GM21515 (cell line): ENCODE results near the gene SMIM36.
"Not testable (repeated sequence)": the region's sequence is repeated elsewhere in the genome, so short reads cannot be mapped to it uniquely, and the experiment has no call there.

Experiments
- ATAC-seq: cut with Tn5 transposase; IDR thresholded peaks from one replicate; pipeline ENCODE4 v1.9.1; 2021; ENCODE audit not compliant: unreplicated experiment

The SMIM36 gene

GRCh38 chr17:55436224-55437158, 74.8 kb downstream of the SMIM36 start:
- peak; percentile 21 for ATAC-seq

DNA sequence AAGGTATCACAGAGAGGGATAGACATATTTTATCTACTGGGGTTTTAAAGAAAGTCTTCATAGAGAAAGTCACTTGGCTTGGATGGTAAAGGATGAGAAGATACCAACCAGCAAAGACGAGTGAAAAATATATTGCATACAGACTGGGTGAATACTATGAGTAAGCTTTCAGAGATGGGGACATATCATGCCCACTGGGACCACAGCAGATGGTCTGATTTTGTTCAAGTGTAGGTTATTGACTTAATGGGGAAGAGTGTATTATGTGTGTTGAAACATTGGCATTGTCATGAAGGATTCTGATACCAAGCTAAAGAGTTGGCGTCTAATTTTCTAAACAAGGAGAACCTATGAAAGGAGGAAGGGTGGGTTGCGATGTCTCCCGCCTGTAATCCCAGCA, 75.8 kb downstream of the SMIM36 start:
- ATAC-seq = no peak

- no peak for ATAC-seq
Observed at GRCh38 chr17:55434721-55435120, 76.5 kb downstream of the SMIM36 start.

DNA sequence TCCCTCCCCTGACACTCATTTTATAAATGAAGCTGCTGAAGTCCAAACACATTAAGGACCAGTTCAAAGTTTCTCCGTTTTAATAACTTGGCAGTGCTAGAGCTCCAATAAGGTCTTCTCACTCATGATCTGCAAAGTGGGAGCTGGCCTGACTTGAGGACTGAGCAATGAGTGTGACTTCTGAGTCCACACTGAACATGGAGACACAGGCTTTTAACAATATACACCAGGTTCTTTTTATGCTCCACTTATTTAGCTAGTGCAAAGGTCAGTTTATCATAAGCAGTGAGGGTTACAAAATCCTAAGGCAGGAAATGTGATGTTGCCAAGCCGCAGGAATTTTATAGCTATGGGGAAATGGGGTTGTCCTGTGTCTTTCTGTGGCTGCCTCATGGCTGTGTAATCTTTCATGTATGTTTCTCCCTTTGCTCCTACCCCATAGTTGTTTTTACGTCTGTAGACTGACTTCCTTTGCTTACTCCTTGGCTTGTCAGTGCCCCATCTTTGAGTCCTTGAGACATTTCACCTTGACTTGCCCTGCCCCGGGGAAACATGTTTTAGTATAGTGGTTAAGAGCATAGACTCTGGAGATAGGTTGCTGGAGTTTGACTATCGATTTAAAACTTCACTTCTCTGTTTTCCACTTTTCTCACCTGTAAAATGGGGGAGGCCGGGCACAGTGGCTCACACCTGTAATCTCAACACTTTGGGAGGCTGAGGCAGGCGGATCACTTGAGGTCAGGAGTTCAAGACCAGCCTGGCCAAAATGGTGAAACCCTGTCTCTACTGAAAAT, 77.4 kb downstream of the SMIM36 start:
- no peak for ATAC-seq

GRCh38 chr17:55433029-55433628, 78.1 kb downstream of the SMIM36 start:
- no peak for ATAC-seq

DNA sequence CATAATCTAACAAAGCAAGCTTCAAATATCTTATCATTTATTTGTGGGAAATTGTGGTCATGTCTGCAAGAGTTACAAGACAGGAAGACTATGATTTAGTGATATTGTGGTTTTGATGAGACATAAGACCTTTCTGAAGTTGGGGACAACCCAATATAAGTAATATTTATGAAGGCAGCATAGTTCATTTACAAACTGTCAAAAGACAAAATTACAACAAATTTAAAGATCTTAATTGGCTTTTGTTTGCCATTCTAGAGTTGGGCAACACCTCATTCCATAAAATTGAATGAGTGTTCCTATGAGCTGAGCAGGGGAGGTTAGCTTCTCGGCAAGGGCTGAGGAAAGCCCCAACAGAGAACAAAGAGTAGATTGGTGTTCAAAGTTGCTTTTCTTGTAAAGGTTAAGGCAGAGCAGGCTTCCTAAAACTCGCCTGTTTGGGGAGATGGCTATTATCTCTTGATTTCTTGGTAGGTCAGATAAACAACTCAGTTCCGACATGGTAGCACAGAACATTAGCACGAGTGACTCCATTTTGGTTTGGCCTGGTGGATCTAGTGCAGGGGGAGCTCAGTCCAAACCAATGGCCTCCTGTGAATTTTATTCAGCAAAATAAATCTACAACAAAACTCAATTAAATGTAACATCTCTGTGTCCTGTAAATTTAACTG, 78.8 kb downstream of the SMIM36 start:
- no peak for ATAC-seq

- ATAC-seq = not testable (repeated sequence)
Observed at GRCh38 chr17:55431914-55432313, 79.3 kb downstream of the SMIM36 start.

DNA sequence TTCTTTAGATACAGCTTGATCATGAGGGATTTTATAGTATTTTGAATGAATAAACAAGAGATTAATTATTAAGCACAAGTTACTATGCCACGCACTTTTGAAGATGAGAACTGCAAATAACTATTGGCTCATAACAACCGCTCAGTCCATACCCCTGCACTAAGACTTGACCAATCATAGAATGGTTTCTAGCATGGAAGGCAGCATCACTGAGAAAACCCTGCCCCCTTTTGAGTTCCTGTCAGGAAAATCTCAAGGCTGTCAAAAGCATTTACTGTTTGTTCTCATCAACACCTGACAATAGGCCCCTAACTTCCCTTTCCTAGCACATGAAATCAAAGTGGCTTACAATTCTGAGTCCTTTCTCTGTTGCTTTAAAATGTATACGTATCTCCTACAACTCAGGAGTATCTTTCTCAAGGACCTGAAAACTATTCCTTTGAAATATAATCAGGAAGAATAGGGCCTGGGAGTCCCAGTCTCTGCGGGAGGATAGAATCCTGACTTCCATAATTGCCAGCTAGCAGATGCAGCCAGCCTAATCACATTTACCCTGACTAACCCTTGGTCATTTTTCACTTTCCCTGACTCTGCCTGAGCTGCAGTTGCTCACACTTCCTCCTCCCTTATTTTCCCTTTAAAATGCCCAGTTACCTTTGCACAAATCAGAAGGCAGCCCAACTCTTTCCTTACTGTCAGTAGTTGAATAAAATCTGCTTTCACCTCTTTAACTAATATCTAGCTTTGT, 80.5 kb downstream of the SMIM36 start:
- no peak for ATAC-seq

GRCh38 chr17:55427587-55427882, 83.7 kb downstream of the SMIM36 start:
- peak; percentile 20 for ATAC-seq

DNA sequence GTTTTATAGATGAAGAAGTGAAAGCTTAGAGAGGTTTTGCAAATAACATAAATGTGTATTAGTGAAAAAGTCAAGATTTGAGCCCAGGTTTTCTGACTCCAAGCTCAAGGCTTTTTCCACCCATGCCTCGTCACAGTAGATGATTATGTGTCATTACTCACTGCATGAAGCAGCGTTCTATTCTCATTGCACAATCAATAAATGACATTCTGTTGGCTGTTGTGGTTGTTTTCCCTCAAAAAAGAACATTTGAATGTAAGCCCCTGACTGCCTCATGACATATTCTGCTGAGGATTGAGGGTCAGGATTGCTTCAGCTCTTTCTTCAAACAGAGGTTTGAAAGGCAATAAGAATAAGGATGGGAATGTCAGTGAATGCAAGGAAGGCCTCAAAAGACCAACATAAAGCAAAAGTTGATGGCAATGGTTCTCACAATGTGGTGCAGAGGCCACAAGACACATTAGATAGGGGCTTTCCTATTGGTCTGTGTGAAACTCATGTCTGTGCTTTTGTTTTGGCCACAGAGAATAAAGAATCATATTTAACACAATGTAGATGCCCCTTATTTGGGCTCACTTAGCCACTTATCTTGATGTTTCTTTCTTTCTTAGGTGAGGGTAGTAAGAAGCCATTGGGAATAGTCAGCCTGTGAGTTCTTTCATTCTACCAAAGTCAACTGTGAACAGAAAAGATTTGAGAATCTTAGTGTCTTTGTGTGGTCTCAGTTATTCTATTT, 84.2 kb downstream of the SMIM36 start:
- ATAC-seq = peak; percentile 39

DNA sequence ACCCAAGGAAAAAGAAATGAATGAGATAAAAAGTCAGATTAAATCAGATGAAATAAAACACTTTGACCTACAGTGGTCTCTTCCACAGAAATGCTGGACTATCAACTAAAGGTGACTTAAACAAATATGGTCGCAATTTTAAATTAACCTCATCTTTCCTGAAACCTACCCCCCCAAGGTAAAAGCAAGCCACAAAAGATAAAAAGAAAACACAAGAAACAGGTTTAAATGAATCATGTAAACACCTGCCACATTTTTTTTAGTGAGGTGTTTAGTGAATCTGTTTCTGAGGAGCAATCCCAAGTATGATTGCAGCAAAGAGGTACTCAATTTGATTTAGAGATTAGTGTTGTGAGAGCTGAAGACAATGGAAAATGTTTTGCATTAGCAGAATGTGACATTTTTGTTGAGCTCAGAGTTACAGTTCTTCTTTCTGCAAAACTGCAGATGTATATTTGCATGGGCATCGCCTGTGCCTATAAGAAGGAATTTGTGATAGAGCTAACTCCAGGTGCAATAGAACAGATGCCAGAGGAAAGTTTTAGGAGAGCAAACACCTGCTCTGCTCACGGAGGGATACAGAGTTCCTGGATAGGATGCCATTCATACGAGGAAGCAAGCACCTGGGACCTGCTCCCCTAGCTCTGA, 86.2 kb downstream of the SMIM36 start:
- no peak for ATAC-seq

- ATAC-seq = no peak
Observed at GRCh38 chr17:55423535-55423934, 87.7 kb downstream of the SMIM36 start.

GRCh38 chr17:55422828-55423164, 88.5 kb downstream of the SMIM36 start:
- ATAC-seq = not testable (repeated sequence)

DNA sequence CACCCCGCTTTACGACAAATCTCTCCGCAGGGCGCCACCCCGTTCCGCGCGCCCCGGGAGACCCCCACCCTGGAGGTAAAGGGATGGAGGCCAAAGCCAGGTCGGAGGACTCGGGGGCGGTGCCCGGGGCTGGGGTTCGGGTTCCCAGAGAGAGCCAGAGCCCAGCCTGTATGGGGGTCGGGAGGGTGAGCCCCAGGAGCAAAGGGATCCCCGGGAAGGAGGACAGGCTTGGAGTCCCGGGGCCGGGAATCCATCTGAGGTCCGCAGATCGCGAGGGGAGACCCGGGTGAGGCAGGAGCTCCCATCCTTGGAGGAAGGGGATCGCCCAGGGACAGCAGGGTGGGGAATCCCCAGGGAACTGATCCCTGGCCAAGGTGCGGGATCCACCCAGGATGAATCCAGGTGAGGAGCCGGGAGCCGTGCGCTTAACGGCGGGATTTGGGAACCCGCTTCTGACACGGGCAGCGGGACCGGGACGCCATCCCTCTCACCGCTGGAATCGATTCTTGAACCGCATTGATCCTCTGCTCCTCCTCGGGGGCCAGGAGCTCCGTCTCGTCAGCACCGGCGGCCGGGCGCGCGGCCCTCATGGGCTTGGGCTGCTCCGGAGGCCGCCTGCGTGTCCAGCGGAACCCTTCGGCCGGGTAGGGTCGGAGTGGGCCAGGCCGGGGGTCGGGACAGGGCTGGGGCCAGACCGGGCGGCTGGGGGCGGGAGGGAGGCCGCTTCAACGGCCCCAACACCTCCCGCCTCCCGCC, 89.9 kb downstream of the SMIM36 start, which contains the start of gene MMD:
Gene MMD (minus strand): TSS at position 657 of the 756 bp plus-strand sequence. CDS start 140 bp downstream, at position 517.
- ATAC-seq = peak; percentile 29

- no peak for ATAC-seq
Observed at GRCh38 chr17:55420776-55421178, 90.5 kb downstream of the SMIM36 start.

DNA sequence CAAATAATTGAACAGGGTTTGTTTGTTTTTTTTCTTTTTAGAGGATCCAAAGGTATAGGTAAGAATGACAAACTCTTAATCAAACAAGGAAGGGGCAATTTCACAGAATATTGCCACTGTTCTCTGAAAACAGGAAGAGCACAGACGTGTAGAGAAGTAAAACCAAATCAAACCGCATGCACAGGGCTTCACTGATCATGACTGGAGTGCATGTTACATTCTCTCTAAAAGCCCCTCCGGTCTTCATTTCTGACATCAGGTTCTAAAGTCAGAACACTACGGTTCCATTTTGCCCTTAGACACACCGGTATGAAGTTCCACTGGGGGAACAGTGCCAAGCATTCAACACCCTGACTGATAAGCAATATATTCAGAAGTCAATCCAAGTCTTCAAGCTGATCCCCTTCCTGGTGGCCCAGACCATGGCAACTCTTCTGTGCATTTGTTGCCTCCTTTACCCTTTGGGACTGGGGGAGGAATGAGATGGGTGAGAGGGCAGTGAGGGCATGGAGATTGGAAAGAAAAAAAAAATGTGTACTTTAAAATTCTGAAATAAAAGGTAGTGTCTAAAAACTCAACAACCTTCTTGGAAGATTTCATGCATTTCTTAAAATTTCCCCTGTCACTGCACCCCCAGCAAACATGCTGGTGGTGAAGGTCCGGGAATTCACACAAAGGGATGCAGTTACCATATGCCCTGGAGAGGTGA, 91.0 kb downstream of the SMIM36 start:
- no peak for ATAC-seq

GRCh38 chr17:55418369-55419268, 92.6 kb downstream of the SMIM36 start:
- ATAC-seq = no peak
